Gastrocnemius medialis (tissue), 4 donors: ENCODE data around the gene PALD1. TPM values are rescaled to one million over a fixed set of nuclear protein-coding genes. Genes with fewer than 3 reads are reported as not detected.
A peak's percentile ranks its signal among the peaks of the same experiment; 100 is the strongest.

Experiments used
- ATAC-seq, 2 donors: fragments of 150-250 bp; one replicate each; pipeline ENCODE4 v1.9.1; 2016
- DNase-seq, 2 donors: peaks; one replicate each; pipeline ENCODE4 v3.0.0-alpha.2; 2019
- H3K27ac ChIP-seq, 4 donors: fragments of 200-600 bp; sonication (generic); 1 replicate in 1 of 4; 2 replicates in 3 of 4; pipeline ENCODE4 v1.5.1; 2016 to 2018; ENCODE audit warnings: mild to moderate bottlenecking in 2 of 4, moderate library complexity in 1 of 4
- H3K27me3 ChIP-seq, 3 donors: fragments of 200-600 bp; sonication (generic) in 2 of 3; 1 replicate in 1 of 3; 2 replicates in 2 of 3; pipeline versions ENCODE4 v1.5.1 to v1.6.0; 2016 to 2019; ENCODE audit warnings: mild to moderate bottlenecking in 1 of 3, moderate library complexity in 1 of 3
- H3K36me3 ChIP-seq, 2 donors: fragments of 200-600 bp; sonication (generic) in 1 of 2; one replicate each; pipeline ENCODE4 v1.5.1; 2017 to 2018
- H3K4me1 ChIP-seq, 2 donors: fragments of 200-600 bp; sonication (generic) in 1 of 2; one replicate each; pipeline ENCODE4 v1.5.1; 2016 to 2017; ENCODE audit warnings: mild to moderate bottlenecking in 2 of 2
- H3K4me3 ChIP-seq, 4 donors: fragments of 200-600 bp; sonication (generic) in 3 of 4; 1 replicate in 1 of 4; 2 replicates in 3 of 4; pipeline ENCODE4 v1.5.1; 2016 to 2019; ENCODE audit warnings: mild to moderate bottlenecking in 2 of 4
- H3K9me3 ChIP-seq, 3 donors: fragments of 200-600 bp; sonication (generic) in 2 of 3; 1 replicate in 1 of 3; 2 replicates in 2 of 3; pipeline ENCODE4 v1.5.1; 2016 to 2019
- CTCF ChIP-seq, 5 experiments: fragments of 450-650 bp in 3 of 5; fragments of 200-600 bp in 2 of 5; sonication (generic) in 2 of 5; IDR thresholded peaks in 4 of 5; conservative IDR thresholded peaks in 1 of 5; 1 replicate in 4 of 5; 2 replicates in 1 of 5; pipeline ENCODE4 v1.5.1; 2016 to 2019; ENCODE audit warnings: antibody characterized with exemption in 5 of 5, mild to moderate bottlenecking in 3 of 5, moderate library complexity in 3 of 5
- POLR2A ChIP-seq, 2 donors: fragments of 450-650 bp; IDR thresholded peaks; one replicate each; pipeline ENCODE4 v1.6.1; 2017; ENCODE audit warnings: antibody characterized with exemption in 2 of 2, mild to moderate bottlenecking in 2 of 2, moderate library complexity in 2 of 2
- in situ Hi-C, 4 donors: fragments of 200-750 bp; cut with MboI; loops; one replicate each; pipeline versions ENCODE4 v1.15.0 to v1.8.0; 2017; ENCODE audit warnings: low sequenced_read_pairs in 4 of 4
- intact Hi-C: fragments of 100-400 bp; cut with DNase I; formaldehyde crosslinking; loops from one replicate; pipeline ENCODE4 v1.15.1; 2023; ENCODE audit warnings: low total_unique reads
- total RNA-seq, 4 donors: library from RNA; depleted of rRNA; stranded (reverse); fragments of >200 nt; gene quantifications; one replicate each; pipeline versions ENCODE4 v1.1.0 to v1.2.3, GENCODE V29; 2016

Gene PALD1
- total RNA-seq, 4 donors from 2014 or later, result 1.4 to 4.1 (median 2.3) TPM

GRCh38 chr10:70441161-70441894, 37.2 kb upstream of the PALD1 start, which contains the start of gene NODAL:
Gene NODAL, minus strand, starts transcription at chr10:70441681. Its CDS starts 14 bp downstream, at chr10:70441667.
- H3K36me3 ChIP-seq, result no peaks in the 10 kb centered on the region
- no peak within 1 kb of the TSS for H3K27ac ChIP-seq
- H3K27me3 ChIP-seq, result peaks cover 17 to 27% (median 23%) of the 10 kb centered on the region in 3 donors
- peak within 1 kb of the TSS; percentile 17 to 40 (median 28) for H3K4me3 ChIP-seq
- no peaks in the 10 kb centered on the region for H3K9me3 ChIP-seq
- H3K4me1 ChIP-seq, result peaks cover 5 to 16% of the 10 kb centered on the region in 2 donors
- intact Hi-C loops, result no loop called here
- TF ChIP-seq POLR2A (IDR thresholded peaks at IDR 0.05), result no peak
- ATAC-seq, result no peak
- no peak for DNase-seq
- in situ Hi-C loops, result loop anchor here in 1 of 4 donors (25.0 kb wide), 1 partner anchor 321 kb away; no protein-coding TSS in a partner anchor

GRCh38 chr10:70441895-70442309, 36.7 kb upstream of the PALD1 start:
- TF ChIP-seq POLR2A (IDR thresholded peaks at IDR 0.05) (no peak), CTCF (IDR thresholded peaks at IDR 0.05 in 4 of 5, conservative IDR thresholded peaks at IDR 0.05 in 1 of 5) (no peak)

GRCh38 chr10:70442332-70442988, 36.1 kb upstream of the PALD1 start:
- DNase-seq, result no peak
- Histone ChIP-seq H3K4me1 (peaks cover 5 to 16% of the 10 kb centered on the region in 2 donors), H3K4me3 (no peak overlapping the region), H3K27me3 (peaks cover 17 to 27% (median 23%) of the 10 kb centered on the region in 3 donors), H3K27ac (no peak overlapping the region), H3K9me3 (no peaks in the 10 kb centered on the region), H3K36me3 (no peaks in the 10 kb centered on the region)
- no peak for TF ChIP-seq POLR2A (IDR thresholded peaks at IDR 0.05)
- TF ChIP-seq CTCF (IDR thresholded peaks at IDR 0.05 in 4 of 5, conservative IDR thresholded peaks at IDR 0.05 in 1 of 5), result no peak
- intact Hi-C loops (no loop called here), in situ Hi-C loops (loop anchor here in 1 of 4 donors (25.0 kb wide), 1 partner anchor 320 kb away; no protein-coding TSS in a partner anchor)
- ATAC-seq, result no peak

More at GRCh38 chr10:70441895-70442309, 36.7 kb upstream of the PALD1 start:
- ATAC-seq (no peak), DNase-seq (no peak)
- Histone ChIP-seq H3K4me3 (no peak overlapping the region), H3K9me3 (no peaks in the 10 kb centered on the region), H3K27ac (no peak overlapping the region), H3K27me3 (peaks cover 17 to 27% (median 23%) of the 10 kb centered on the region in 3 donors), H3K4me1 (peaks cover 5 to 16% of the 10 kb centered on the region in 2 donors), H3K36me3 (no peaks in the 10 kb centered on the region)
- intact Hi-C loops, result no loop called here
- in situ Hi-C loops, result loop anchor here in 1 of 4 donors (25.0 kb wide), 1 partner anchor 320 kb away; no protein-coding TSS in a partner anchor

GRCh38 chr10:70444744-70445143, 33.8 kb upstream of the PALD1 start:
- Histone ChIP-seq H3K4me1 (peaks cover 5 to 20% of the 10 kb centered on the region in 2 donors), H3K27ac (no peak overlapping the region), H3K9me3 (no peaks in the 10 kb centered on the region), H3K4me3 (no peak overlapping the region), H3K36me3 (no peaks in the 10 kb centered on the region), H3K27me3 (peaks cover 17 to 27% (median 21%) of the 10 kb centered on the region in 3 donors)
- DNase-seq, result no peak
- TF ChIP-seq CTCF (IDR thresholded peaks at IDR 0.05 in 4 of 5, conservative IDR thresholded peaks at IDR 0.05 in 1 of 5), result no peak
- TF ChIP-seq POLR2A (IDR thresholded peaks at IDR 0.05), result no peak
- in situ Hi-C loops, result loop anchor here in 1 of 4 donors (25.0 kb wide), 1 partner anchor 318 kb away; no protein-coding TSS in a partner anchor
- no peak for ATAC-seq
- intact Hi-C loops, result no loop called here
